HuH-7.5 (cell line): ENCODE measurements around the gene CDCA4.
"Not testable (repeated sequence)": the region's sequence is repeated elsewhere in the genome, so short reads cannot be mapped to it uniquely, and the experiment has no call there.

ENCODE experiments used
- DNase-seq: peaks from one replicate; pipeline ENCODE4 v3.0.0; 2011; ENCODE audit warnings: low spot score

Gene CDCA4

DNA sequence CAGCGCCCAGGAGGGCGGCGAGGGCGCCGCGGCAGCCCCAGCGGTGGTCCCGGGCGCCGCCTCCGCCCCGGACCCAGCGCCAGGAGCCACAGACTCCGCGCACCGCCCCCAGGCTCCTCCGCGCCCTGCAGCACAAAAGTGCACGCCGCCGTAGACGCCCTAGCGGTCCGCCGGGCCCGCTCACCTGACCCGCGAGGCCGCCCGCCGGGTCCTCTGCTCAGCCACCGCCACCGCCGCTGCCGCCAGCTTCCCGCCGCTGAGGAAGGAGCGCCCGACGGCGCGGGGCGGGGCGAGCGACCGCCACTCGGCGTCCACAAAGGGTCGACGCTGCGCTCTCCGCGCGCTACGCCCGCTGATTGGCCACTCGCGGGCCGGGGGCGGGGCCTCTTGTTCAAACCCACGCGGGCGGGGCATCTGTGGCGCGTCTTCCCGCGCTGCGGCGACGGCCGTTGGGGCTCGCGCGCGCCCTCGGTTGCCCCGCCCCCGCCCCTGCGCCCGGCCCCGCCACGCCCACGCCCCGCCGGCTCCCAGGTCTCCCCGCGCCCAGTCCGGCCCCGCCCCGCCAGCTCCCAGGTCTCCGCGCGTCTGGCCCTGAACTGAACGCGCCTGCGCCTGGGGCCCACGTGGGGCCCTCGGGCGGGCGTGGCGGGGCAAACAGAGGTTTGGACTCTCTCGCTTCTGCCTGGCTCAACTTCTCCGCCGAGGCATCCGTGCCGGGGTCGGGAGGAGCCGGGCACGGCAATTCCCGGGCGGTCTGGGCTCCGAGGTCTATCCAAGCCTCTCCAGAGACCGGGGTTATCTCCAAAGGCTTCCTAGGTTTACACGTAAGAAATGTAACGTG lies at the start of gene CDCA4:
Gene CDCA4 (minus strand): TSS at position 269 of the 841 bp plus-strand sequence. CDS start 9,154 bp downstream, outside the sequence.
- peak; percentile 97 for DNase-seq

DNA sequence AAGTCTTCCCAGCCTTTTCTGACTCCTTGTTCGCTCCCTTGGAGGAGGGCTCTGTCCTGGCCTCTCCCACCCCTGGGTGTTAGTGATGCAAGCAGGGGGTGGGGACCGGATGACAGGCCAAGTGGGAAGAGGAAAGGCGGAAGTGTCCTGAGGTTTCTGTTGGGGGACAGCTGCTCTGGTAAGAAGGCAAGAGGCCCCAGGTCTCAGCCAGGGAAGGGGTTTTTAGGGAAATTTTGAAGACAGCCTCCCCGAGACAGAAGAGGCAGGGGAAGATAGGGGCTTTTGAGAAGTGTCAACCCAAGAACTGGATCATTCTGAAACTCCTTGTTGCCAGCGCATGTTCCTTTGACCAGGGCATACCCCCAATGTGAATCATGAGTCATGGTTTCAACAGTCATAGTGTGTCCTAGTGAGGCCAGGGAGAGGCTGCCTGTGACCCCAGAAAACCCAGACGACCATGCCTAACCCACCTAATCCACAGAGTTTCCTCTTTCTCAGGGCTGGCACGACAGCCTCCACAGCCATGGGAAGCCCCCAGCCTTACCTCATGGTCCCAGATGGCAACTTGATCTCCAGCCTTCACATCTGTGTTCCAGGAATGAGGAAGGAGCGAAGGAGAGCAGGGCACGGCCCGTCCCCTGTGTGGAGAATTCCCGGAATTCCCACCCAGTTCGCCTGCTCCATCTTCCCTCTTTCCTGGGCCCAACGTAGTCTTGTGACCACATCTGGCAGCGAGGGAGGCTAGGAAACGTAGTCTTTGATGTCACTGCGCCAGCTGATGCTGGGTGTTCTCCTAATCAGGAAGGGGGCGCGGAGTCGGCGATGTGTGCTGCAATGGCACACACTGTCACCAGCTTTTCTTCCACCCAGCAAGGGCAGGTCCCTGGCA lies 49.2 kb upstream of the CDCA4 start:
- DNase-seq: no peak

DNA sequence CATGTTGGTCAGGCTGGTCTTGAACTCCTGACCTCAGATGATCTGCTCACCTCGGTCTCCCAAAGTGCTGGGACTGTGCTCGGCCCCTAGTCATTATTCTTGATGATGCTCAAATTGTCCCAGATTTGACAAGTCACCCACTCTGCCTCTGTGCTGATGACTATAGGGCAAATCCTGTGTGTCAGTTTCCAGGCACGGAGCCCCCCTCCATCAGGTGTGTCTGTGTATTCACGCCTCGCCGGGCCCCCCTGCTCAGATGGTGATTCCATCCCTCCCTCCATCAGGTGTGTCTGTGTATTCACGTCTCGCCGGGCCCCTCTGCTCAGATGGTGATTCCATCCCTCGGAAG lies 48.6 kb upstream of the CDCA4 start:
- DNase-seq: no peak

DNA sequence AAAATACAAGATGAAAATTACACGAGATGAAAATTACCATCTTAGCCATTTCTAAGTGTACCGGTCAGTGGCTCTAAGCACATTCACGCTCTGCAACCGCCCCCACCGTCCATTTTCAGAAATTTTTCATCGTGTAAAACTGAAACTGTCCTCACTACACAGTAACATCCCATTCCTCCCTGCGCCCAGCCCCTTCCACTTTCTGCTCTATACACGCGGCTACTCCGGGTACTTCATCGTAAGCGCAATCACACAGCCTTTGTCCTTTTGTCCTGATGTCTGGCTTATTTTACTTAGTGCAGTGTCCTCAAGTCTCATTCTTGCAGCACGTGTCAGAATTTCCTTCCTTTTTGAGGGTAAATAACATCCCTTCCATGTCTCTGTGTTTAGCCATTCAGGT lies 47.9 kb upstream of the CDCA4 start:
- DNase-seq: no peak

DNA sequence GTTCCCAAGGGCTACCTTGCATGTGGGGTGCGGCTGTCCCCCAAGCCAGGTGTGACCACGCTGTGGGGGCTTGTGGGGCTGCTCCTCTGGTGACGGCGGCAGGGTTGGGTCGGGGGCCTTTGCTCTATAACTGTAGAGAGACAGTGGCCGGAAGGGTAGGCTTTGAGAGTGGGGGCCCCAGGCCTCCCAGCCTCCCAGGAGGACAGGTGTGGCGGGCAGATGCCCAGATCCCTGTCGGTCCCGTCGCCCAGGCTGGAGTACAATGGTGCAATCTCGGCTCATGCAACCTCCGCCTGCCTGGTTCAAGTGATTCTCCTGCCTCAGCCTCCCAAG lies 47.1 kb upstream of the CDCA4 start:
- DNase-seq: no peak

DNA sequence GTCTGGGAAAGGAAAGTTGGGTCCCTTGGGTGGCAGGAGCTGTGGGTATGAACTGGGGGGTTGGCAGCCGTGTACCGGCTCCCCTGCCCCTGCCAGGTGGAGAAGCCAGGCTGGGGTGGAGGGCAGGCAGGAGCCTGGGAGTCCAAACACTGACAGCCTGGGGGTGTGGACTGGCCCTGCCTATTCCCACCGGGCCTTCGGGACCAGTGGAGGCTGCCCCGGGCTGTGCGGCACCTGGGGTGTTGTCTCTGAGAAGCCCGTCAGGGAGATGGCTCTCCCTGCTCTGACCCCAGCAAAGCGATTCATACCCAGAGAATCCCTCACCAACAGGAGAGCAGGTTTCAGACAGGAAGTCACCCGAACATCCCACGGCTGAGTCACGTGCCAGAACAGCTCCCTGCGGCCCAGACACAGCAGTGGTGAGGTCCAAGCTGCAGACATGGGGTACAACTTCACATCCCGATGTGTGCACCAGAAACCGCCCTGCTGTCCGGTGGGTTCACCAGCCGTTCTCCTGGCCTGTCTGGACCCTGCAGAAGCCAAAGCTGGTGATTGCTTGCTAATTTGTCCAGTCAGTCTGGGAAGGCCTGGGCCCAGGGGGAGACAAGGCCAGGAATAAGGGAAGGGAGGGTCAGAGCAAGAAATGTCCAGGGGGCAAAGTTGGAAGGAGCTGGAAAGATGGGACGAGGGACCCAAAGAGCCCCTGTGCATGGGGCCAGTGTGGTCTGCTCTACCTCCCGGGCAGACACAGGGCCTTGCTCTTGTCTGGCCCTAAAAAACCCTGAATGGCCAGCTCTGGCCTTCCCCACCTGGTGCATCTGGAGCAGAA lies 46.5 kb upstream of the CDCA4 start:
- DNase-seq: no peak

DNA sequence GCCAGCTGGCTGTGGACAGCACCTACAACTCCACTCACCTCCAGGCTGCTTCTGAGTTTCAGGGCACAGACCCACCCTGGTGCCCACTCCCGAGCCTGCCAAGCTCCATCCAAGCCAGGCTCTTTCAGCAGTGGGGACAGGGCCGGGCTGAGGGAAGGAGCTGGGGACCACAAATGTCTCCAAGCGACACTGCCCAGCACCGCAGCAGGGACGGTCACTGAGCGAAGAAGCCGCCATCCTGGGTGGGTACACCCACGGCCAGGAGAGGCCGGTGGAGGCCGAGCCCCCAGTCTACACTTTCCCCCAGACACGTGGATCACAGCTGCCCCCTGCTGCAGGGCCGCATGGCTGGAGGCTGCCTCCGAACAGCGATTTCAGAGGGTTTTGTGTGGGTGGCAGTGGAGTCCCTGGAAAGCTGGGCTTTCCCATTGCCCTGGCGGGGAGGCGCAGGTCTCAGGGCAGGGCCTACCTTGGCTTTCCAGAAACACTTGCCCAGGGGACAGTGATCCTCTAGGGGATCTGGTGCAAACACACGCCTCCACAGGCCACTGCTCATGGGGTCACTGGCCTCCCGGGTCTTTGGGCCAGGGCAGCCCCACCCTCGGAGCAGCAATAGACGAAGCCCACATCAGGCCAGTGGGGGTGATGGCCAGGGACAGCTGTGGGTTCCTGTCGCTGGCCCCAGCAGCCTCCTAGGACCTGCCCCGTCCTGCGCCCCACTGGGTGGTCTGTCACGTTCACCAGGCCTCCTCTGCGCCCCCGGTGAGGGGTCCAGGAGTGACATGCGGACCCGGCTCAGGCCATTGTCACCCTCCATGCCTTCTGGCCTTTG lies 45.6 kb upstream of the CDCA4 start:
- DNase-seq: no peak

DNA sequence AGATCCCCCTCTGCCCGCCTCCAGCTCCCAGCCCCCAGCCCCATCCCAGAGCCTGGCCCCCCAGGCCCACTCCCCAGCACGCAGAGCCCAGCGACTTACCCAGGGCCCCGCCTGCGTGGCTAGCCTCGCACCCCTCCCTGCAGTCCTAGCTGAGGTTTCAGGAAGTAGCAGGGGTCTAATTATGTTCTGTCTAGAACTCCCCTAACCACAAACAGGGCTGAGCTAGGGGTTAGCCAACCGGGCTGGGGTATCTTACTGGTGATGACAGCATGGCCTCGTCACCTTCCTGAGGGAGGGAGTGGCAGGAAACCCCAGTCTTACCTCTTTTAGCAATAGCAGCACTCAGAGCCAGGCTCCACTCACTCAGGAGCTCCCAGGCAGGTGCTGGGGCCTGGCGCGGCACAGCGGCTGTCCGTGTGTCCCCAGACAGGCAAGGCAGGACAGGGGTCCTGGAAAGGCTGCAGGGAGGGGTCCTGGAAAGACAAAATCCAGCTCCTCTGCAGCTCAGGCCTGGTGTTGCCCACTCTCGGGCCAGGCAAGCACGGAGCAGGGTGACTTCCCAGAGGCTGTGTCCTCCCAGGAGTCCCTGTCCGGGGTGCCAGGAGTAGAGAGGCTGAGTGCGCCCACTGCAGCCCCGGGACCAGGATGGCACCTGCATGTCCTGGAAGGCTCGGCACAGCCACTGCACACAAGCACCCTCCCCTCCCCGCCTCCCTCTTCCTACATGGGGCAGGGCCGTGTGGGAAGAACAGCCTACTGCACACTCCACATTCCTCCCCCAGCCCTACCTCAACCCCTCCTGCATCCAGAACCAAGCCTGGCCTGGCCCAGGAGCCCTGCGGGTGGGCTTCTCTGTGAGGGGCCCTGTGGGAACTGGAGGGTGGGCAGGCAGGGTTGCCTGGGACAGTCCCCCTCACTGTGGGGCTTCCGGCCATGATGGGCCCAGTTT lies 44.7 kb upstream of the CDCA4 start, which contains the start of gene GPR132:
Gene GPR132 (minus strand): TSS at position 151 of the 949 bp plus-strand sequence. CDS start 10,010 bp downstream, outside the sequence.
- DNase-seq: no peak

DNA sequence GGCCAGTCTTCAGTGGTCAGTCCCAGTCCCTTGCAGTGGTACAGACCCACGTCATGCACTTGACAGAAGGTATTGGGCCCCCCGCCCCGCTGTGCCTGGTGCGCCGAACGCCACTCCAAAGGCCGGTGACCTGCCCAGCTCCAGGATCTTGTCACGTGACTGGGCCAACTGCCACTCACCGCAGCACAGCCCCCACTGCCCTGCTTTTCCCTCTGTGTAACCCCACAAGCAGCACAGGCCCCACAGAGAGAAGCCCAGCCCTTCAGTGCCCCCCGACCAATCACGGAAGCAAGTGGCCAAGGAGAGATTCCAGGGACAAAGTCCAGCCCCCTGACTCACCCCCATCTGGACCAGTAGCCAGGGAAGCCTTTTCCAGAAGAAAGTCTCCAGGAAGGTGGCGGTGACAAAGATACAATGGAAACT lies 43.8 kb upstream of the CDCA4 start:
- DNase-seq: no peak

DNA sequence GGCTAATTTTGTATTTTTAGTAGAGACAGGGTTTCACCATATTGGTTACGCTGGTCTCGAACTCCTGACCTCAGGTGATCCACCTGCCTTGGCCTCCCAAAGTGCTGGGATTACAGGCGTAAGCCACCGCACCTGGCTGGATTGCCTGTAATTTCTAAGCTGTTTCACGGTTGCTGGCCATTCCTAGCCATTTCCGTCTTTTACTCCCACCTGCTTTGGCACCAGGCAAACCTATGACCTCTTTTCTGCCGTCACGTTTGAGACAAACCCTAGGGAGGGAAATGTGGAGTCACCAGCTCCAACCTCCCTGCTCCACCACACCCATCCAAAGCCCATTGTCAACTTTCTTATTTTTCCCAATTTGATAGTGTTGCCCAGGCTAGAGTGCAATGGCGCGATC lies 43.1 kb upstream of the CDCA4 start:
- DNase-seq: no peak

DNA sequence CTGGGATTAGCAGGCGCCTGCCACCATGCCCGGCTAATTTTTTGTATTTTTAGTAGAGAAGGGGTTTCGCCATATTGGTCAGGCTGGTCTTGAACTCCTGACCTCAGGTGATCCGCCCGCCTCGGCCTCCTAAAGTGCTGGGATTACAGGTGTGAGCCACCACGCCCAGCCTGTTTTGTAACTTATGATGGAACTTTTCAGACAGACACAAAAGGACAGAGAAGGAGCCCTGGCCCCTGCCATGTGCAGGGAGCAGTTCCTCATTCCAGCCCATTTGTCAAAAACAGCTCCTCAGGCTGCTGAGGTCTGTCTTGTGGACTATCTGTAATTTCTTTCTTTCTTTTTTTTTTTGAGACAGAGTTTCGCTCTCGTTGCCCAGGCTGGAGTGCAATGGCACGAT lies 42.6 kb upstream of the CDCA4 start:
- DNase-seq: not testable (repeated sequence)

DNA sequence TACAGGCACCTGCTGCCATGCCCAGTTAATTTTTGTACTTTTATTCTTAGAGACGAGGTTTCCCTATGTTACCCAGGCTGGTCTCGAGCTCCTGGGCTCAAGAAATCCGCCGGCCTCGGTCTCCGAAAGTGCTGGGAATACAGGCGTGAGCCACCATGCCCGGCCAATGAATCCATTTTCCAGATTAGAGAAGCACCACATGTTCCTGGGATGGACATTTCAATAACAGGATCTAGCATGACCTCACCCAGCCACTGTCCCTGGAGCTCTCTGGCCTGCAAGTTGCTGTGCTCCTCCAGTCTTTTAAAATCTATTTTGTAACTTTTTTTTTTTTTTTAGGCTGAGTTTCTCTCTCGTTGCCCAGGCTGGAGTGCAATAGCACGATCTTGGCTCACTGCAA lies 42.2 kb upstream of the CDCA4 start:
- DNase-seq: no peak

DNA sequence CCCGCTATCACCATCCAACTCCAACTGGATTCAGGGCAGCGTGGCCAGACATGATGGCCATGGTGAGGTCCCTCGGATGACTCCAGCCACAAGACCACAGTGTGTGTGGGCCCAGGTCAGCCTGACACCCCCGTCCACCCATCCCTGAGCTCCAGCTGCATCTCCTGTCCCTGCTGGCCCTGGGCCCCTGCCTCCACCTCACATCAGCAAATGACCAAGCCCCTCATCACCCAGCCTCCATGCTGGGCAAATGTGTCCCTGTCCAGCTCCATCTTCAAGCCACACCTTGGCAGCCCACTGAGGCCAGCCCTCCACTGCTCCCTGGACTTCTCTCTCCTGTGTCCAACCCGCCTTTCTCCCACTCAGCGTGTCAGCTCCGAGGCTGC lies 41.2 kb upstream of the CDCA4 start:
- DNase-seq: no peak

DNA sequence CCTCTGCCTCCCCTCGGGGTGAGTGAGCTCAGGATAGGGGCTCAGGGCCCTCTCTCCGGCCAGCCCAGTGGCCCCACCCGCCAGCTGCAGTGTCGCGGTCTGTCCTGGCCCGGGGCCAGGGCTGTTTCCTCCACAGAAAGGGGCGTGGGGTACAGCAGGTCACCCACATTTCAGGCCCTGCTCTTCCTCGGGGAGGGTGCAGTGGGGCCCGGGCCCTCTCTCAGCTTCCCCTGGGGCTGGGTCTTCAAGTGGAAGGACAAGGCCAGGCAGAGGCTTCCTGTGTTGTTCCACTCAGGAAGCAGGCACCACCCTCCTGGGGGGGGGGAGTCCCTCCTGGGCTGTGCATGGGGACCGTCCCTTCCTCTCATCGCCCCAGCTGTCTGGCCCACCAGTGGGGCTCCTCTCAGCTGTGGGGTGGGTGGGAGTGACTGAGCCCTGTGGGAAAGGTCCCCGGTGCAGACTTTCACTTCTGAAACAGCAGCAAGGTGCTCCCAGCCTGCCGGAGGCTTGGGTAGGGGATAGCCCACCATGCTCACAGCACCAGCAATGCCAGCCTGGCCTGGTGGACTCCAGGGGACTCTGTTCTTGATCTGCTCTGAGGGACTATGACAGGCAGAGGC lies 40.7 kb upstream of the CDCA4 start:
- no peak for DNase-seq

DNA sequence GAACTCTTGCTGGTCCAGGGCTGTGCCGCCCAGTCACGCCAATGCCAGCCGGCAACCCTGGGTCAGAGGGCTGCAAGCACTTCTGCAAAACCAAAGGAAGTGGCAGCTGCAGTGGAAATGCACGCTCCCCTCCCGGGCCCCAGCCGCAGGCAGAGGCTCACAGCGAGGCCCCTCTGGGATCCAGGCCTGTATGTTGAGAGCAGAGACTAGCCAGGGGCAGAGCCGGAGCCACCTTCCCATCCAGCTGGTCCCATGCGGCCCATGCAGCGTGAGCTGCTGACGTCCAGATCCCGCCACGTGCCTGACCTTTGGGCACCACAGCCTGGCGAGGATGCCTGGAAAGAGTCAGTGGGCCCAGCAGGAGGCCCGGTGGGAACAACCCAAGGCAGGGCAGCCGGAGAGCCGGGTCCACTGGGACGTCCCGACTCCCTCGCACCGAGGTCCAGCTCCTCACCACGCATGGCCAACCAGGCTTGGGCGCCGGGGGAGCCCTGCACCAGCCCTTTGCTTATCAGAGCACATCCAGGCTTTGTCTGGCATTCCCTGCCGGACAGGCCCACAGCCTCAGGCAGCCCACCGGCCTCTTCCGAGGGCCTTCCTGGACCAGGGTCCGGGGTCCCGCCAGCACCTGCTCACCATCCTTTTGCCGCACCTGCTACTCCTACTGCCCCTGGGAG lies 40.0 kb upstream of the CDCA4 start:
- DNase-seq: no peak

DNA sequence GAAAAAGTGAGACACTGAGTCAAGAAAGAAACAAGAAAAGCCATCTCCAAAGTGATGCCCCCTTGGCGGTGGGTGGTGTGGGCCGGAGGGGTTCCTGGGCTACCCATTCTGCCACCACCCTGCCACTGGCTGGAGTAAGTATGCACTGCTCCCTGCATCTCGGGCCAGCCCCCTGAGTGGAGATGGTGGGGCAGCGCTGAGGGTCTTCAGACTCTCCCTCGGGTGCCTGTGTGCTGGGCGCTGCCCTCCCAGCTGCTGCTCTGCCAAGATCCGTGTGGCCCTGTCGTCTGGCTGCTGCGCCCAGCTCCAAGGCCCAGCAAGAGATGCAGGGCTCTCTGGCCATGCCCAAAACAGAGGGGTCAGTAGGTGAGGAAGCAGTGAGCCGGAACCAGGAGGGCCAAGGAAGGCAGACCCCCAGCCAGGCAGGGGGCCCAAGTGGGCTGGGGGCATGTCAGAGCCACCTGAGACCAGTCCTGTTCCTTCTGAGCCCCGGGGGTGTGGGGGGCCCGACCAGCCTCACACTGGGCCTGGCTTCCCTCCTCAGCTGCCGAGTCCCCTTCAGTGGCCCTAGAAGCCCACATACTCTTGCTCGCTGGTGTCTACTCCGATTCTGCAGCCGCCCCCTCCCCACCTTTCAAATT lies 39.2 kb upstream of the CDCA4 start:
- no peak for DNase-seq

DNA sequence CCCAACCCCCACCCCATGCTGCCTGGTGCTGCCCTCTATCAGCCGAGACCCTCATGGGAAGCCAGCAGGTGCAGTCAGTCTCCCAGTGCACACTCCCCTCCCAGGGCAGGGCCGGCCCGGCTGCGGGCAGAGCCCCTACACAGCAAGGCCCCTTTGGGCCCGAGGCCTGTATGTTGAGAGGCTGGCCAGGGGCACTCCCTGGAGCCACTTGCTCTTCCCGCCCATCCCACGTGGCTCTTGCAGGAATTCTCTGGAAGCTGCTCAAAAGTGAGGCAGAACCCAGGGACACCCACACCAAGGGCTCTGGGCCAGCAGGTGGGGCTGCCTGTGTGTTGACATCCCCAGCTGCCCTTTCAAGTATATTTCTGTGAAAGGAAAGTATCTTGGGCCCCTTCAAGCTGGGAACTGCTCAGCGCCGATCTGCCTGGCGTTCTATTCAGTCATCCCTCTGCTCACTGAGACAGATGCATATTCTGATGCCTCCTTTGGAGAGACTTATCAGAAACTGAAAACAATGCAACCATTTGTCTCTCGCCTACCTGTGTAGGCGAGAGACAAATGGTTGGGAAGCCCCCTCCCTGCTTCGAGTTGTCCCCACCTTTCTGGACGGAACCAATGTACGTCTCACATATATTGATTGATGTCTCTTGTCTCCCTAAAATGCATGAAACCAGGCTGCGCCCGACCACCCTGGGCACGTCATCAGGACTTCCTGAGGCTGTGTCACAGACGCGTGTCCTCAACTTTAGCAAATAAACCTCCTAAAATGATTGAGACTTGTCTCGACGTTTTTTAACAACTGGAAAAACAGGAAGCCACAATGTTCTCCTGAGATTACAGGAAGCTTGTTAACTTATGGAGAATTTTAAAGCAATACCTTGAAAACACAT lies 38.4 kb upstream of the CDCA4 start:
- no peak for DNase-seq
